Measurements from ENCODE around the gene OTOP1.

GRCh38 chr4:4227510-4228355, 1.0 kb upstream of the OTOP1 start:
- TF ChIP-seq CTCF (IDR thresholded peaks at IDR 0.05) (no peak), POLR2A (IDR thresholded peaks at IDR 0.05) (no peak)
